Activated CD4-positive, CD25-positive, alpha-beta regulatory T cell treated with anti-CD3 and anti-CD28 coated beads, Interleukin-2, amount 50 U/mL, for 16 hours (primary cell): ENCODE data around the gene CDK10.
"Not testable (repeated sequence)": the region's sequence is repeated elsewhere in the genome, so short reads cannot be mapped to it uniquely, and the experiment has no call there.

Experiments used
- DNase-seq: peaks from one replicate; pipeline ENCODE4 v3.0.0-alpha.2; 2020; ENCODE audit warnings: low read depth, low spot score

The CDK10 gene

DNA sequence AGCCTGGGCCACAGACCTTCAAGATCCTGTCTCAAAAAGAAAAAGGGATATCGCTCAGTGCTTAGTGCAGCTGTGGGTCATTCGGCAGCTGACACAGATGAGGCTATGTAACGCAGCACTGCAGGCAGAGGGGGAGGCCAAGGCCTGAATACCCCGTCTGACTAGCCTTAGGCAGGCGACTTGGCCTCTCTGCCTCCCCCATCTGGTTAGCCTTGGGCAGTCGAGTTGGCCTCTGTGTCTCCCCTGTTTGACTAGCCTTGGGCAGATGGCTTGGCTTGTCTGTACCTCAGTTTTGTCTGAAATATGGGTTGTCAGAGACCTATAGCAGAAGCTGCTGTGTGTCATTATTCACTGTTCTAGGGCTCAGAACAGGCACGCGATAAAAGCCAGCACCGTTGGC is 18.9 kb upstream of the CDK10 start:
- DNase-seq: no peak

DNA sequence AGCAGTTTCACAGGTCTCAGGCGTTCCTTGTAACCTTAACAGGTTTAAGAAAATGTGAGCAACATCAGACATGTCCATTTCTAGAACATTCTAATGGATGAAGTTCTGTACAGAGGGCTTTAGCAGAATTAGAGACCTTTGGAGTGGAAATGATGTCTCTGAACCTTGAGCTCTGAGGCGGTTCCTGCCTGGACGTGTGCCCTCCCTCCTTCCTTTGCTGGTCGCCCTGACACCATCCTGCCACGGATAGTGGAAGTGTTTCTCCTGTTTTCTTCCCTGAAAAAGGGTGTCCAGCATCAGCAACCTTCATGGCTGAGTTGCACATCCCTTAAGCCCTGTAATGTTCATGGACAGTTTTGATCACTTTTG is 17.7 kb upstream of the CDK10 start:
- DNase-seq: no peak

DNA sequence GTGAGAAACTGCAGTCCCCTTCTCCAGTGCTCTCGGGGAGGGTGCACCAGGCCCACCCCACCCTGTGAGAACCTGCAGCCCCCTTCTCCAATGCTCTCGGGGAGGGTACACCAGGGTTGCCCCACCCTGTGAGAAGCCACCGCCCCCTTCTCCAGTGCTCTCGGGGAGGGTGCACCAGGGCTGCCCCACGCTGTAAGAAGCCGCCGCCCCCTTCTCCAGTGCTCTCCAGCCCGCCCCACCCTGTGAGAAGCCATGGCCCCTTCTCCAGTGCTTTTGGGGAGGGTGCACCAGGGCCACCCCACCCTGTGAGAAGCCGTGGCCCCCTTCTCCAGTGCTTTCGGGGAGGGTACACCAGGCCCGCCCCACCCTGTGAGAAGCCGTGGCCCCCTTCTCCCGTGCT is 16.7 kb upstream of the CDK10 start:
- DNase-seq: no peak

DNA sequence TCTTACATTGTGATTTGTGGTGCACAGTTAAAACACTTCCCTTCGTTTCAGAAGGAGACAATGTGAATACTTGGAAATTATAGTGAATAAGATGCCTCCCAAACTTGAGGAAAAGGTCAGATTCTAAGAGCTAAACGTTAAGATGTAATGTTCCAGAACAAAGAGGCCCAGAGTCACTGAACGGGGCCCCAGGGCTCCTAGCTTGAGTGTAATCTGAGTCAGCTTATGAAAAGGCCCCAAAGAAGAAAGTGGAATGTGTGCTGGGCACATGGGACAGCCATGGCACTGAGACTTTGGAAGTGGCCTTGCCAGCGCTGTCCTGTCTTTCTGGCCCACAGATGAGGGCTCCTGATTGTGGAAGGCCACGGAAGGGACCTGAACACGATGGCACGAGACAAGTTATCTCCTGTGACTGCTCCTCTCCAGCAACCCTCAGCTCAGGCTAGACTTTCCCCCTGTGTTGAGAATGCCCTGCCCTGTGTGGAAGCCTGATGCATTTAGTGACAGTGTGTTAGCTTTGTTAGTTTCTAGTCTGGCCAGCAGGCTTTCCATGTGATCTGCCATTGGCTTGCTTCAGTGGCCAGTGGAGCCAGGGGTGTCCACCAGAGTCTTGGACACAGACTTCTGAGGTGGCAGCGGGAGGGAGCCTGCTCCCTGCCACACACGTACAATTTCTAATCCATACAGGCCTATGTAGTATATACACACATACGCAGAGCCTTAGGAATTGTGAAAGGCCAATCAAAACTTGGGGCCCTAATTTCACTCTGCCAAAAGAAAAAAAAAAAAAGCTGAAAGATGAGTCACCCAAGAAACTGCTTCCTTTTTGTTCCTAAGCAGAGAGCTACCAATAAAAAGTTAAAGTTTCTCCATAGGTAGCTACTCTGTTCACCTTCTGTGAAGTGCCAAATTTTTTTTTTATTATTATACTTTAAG is 15.7 kb upstream of the CDK10 start:
- DNase-seq: no peak

DNA sequence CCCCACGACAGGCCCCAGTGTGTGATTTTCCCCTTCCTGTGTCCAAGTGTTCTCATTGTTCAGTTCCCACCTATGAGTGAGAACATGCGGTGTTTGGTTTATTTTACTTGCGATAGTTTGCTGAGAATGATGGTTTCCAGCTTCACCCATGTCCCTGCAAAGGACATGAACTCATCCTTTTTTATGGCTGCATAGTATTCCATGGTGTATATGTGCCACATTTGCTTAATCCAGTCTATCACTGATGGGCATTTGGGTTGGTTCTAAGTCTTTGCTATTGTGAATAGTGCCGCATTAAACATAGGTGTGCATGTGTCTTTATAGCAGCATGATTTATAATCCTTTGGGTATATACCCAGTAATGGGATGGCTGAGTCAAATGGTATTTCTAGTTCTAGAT is 14.9 kb upstream of the CDK10 start:
- not testable (repeated sequence) for DNase-seq

DNA sequence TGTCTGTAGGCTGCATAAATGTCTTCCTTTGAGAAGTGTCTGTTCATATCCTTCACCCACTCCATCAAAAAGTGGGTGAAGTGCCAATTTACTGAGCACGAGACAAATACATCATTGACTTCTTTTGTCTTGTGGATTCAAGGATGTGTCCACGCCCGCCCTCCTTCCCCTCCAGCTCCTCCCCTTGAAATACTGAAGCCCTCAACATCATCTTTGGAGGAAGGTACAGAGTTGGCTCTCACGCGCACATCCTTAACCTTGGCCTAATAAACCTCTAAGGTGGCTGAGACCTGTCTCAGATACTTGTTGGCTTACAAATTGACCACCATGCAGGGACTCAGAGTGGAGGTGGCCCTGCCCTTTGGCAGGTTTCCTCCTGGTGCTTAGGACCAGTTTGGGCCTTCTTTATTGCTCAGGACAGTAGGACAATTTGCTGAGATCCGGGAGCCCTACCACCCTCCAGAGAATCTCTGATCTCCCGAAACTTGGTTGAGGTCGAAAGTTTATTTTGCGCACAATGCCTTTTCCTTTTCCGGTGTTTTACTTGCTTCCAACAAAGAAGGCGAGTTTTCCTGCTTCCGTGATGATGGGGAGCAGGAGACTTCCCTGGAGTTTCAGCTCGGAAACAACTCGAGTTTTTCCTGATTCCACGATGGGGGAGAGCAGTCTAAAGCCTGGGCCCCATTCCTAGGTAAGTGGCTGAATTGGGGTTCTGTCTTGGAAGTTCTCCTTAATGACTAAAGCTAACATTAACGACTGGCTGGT is 14.1 kb upstream of the CDK10 start:
- no peak for DNase-seq

DNA sequence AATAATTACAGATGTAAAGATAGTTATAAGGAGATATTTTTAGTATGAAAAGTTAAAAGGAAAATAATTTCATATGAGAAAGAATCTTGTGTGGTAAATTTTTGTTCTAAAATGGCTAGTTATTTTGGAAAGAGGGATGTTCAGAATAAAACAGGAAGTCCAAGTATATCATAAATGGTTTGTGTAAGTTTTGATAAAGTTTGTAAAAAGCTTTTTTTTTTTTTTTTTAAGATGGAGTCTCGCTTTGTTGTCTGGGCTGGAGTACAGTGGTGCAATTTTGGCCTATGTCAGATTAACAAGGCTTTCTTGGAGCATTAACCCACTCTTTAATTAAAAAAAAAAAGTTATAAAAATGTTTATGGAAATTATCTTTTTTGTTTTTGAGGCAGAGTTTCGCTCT is 8.2 kb upstream of the CDK10 start:
- DNase-seq: no peak

DNA sequence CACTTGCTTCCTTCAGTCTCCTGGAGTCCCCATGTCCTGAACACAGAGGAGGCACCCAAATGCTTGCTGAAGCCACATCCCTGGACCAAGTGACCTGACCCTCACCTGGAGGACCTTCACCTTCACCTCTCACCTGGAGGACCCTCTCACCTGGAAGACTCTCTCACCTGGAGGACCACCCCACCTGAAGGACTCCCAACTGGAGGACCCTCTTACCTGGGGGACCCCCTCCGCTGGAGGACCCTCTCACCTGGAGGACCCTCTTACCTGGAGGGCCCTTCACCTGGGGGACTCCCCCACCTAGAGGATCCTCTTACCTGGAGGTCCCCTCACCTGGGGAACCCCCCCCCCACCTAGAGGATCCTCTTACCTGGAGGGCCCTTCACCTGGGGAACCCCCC is 573 bp upstream of the CDK10 start:
- no peak for DNase-seq

DNA sequence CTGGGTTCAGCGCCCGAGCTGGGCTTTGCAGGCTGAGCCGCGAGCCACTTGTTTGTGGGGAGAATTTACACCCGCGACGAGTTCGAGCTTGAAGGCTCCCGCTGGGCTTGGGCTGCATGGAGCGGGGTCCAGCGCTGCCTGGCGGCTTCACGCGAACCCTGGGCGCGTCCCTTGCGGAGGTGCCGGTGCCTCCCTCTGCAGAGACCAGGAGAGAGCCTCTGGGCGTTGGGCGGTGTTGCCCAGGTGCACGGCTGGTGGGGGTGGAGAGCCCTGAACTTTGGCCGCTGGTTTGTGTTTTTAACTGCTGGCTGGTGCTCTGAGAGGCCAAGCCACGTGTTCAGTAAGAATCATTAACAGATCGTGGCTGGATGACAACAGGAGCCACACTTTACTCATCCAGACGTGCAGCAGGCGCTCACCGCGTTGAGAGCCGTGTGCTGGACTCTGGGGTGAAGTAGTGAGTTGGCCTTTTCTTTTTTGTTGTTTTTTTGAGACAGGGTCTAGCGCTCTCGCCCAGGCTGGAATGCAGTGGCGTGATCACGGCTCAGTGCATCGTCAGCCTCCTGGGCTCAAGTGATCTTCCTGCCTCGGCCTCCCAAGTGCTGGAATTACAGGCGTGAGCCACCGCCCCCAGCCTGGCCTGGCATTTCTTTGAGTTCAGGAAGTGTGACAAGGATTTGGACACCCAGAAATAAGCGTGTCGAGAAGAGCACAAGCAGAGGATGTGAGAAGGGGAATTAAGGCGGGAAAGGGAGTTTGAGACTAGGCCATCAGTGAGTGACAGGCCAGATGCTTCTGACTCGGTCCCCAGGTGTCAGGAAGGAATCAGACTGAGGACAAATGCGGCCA is 827 bp downstream of the CDK10 start:
- DNase-seq: no peak

DNA sequence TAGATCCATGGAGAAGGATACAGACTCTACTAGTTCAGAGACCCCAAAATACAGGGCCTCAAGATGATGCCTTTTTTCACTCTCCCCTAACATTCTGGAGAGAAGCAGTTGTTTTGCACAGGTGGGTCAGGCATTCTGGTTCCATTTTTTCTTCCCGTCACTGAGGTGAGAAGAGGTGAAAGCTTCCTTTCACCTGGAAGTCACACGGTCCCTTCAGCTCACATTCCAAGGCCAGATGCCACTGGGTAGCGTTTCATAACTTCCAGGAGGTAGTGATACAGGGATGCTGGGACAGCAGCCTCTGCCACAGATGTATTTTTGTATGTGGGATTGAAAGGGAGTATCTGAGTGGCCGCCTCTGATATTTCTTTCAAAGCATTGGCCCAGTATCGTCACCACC is 1.9 kb downstream of the CDK10 start:
- DNase-seq: no peak

DNA sequence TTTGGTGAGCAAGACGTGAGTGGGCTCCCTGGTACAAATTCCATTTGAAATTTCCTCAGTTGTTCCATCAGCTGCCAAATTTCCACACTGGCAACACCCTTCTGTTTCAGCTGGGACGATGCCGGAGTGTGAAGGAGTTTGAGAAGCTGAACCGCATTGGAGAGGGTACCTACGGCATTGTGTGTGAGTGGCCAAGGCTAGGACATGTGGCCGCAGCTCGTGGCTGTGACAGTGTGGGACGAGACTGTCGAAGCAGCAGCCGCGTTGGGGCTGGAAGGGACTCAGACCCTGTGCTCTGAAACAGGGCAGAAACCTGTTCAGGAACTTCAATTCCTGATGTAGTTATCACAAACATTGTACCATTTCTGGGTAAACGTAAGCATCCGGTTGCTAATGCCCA is 2.7 kb downstream of the CDK10 start:
- no peak for DNase-seq

DNA sequence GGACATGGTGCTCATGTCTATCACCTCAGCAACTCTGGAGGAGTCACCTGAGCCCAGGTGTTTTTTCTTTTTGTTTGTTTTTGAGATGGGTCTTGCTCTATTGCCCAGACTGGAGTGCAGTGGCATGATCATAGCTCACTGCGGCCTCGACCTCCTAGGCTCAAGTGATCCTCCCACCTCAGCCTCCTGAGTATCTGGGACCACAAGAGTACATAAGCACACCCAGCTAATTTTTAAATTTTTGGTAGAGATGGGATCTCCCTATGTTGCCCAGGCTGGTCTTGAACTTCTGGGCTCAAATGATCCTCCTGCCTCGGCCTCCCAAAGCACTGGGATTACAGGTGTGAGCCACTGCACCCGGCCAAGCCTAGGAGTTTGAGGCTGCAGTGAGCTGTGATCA is 3.1 kb downstream of the CDK10 start:
- not testable (repeated sequence) for DNase-seq

DNA sequence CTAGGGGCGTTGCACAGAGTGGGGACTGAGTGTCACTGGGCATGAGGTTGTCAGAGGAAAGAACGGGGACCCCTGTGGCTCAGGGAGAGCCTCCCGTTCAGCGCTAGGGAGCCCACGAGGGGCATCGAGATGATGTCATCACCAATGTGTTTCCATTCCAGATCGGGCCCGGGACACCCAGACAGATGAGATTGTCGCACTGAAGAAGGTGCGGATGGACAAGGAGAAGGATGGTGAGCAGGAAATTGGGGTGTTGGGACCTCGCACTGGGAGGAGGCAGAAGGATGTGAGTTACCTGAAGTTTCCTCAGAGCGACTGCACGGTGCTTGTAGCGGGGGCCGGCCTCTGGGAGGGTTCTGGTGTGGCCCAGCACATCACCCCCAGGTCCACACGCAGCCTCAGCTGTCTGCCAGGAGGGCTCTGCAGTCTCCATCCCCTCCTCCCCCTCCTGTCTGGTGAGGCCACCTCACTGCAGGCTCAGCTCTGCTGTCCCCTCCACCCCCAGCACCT is 4.0 kb downstream of the CDK10 start:
- no peak for DNase-seq

DNA sequence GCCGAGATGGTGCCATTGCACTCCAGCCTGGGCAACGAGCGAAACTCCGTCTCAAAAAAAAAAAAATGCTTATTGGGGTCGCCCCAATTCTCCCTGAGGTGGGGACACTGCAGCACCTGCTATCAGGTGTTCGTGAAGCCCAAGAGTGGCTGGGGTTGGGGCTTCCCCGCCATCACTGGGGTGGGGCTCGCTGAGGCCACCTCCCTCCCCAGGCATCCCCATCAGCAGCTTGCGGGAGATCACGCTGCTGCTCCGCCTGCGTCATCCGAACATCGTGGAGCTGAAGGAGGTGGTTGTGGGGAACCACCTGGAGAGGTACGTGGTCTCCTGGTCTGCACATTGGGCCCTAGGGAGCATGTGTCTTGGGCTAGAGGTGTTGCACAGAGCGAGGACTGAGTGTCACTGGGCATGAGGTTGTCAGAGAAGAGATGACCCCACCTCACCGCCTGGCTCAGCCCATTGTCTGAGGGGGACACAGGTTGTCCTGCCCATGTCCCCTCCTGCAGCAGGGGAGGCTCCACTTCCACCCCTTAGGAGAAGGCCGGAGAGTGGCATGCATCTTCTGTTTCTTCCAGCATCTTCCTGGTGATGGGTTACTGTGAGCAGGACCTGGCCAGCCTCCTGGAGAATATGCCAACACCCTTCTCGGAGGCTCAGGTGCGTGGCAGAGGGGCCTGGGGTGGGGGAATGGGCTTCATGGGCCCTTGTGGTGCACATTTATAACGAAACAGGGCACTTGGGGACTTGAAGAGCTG is 4.9 kb downstream of the CDK10 start:
- no peak for DNase-seq

DNA sequence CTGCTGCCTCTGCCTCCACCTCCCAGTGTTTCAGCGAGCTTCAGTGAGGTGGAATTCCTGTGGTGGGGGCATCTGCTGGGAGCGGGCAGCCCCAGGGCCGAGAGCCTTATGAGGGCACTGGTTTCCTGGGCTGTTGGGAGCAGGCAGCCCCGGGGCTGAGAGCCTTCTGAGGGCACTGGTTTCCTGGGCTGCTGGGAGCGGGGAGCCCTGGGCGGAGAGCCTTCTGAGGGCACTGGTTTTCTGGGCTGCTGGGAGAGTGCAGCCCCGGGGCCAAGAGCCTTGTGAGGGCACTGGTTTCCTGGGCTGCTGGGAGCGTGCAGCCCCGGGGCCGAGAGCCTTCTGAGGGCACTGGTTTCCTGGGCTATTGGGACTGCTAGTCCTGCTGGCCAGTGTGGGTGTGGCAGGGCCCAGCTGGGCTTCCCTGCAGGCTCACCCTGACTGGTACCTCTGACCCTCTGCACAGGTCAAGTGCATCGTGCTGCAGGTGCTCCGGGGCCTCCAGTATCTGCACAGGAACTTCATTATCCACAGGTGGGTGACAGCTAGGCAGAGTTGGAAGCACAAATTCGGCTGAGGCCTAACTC is 5.6 kb downstream of the CDK10 start:
- no peak for DNase-seq

DNA sequence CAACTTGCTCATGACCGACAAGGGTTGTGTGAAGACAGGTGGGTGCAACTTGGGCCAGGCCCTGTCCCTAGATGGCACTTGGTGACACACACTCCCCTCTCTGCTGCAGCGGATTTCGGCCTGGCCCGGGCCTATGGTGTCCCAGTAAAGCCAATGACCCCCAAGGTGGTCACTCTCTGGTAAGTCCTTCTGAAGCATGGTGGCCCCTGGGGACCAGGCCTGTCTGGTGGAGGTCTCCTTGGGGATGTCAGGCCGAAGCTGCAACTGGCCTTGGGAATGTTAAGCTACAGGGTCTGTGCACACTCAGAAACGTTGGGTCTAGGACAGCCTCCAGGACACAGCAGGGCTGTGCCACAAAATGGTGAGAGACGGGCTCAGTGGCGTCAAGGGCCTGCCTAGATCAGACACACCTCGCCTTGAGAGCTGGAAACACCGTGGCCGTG is 6.8 kb downstream of the CDK10 start:
- no peak for DNase-seq

DNA sequence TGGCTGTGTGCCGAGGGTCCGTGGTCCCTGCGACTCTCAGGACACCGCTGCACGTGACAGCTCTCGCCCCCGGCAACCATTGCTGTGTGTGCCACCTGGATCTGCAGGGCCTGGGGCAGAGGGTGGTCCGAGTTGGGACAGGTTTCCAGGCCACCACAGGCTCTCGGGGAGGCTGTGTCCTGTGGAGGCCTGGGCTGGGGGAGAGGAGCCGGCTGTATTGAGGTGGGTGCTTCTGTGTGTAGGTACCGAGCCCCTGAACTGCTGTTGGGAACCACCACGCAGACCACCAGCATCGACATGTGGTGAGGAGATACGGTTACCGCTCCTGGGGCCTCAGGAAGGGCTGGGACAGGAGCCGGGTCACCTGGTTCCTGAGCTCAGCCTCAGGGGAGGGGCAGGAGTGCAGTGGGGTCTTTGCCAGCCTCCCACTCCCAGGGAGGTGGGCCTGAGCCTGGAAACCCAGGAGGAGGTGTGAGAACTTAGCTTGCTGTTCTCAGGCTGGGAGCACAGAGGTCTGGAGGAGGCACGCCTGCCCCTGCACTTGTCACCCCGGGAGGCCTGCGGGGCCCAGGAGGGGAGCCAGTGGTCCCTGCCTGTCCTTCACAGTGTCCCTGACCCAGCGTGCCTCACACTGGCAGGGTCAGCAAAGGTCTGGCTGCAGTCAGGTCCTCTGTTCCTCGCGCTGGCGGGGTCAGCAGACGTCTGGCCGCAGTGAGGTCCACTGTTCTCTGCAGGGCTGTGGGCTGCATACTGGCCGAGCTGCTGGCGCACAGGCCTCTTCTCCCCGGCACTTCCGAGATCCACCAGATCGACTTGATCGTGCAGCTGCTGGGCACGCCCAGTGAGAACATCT is 7.7 kb downstream of the CDK10 start:
- DNase-seq: no peak

DNA sequence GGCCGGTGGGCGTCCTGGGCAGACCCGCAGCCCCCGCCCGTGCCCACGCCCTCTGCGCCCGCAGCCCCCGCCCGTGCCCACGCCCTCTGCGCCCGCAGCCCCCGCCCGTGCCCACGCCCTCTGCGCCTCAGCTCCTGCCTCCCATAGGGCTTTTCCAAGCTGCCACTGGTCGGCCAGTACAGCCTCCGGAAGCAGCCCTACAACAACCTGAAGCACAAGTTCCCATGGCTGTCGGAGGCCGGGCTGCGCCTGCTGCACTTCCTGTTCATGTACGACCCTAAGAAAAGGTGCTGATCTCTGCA is 8.2 kb downstream of the CDK10 start:
- not testable (repeated sequence) for DNase-seq

DNA sequence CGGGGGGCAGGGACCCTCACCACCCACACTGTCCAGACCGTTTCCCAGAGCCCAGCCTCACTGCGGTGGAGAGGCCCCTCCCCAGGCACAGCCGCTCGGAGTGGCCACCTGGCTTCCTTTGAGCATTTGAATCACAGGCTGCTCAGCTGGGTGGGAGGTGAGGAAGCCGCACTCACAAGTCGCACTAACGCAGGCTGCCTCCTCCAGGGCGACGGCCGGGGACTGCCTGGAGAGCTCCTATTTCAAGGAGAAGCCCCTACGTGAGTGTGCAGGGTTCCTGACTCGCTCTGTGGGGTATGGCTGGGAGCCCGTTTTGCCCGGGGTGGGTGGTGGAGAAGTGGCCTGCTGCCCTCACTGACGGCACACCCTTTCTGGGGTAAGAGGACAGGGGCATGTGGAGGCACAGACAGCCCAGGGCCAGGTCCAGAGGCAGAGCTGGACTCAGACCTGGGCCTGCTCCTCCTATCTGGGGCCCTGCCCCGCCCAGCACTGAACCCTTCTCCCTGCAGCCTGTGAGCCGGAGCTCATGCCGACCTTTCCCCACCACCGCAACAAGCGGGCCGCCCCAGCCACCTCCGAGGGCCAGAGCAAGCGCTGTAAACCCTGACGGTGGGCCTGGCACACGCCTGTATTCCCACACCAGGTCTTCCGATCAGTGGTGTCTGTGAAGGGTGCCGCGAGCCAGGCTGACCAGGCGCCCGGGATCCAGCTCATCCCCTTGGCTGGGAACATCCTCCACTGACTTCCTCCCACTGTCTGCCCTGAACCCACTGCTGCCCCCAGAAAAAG is 8.8 kb downstream of the CDK10 start:
- DNase-seq: no peak
